Neural cell (in vitro differentiated cells): ENCODE measurements around the gene STYXL2.

ENCODE experiments used
- CTCF ChIP-seq: fragments of 450-650 bp; IDR thresholded peaks from 2 replicates; pipeline ENCODE4 v1.5.1; 2014; ENCODE audit warnings: antibody characterized with exemption, mild to moderate bottlenecking, moderate library complexity; ENCODE audit not compliant: poor library complexity, severe bottlenecking
- EP300 ChIP-seq: fragments of 450-650 bp; conservative IDR thresholded peaks from 2 replicates; pipeline ENCODE4 v1.6.1; 2014; ENCODE audit warnings: antibody characterized with exemption, mild to moderate bottlenecking, moderate library complexity; ENCODE audit not compliant: poor library complexity, severe bottlenecking
- EZH2 ChIP-seq: fragments of 200-600, 300-800 bp; shearing (Covaris generic), sonication (generic); IDR thresholded peaks from 2 replicates; pipeline ENCODE4 v1.6.1; 2014; ENCODE audit warnings: antibody characterized with exemption, low read length, borderline replicate concordance, mild to moderate bottlenecking; ENCODE audit not compliant: insufficient read depth, poor library complexity, severe bottlenecking
- MXI1 ChIP-seq: fragments of 450-650 bp; conservative IDR thresholded peaks from 2 replicates; pipeline ENCODE4 v1.6.1; 2014; ENCODE audit warnings: antibody characterized with exemption, mild to moderate bottlenecking; ENCODE audit not compliant: poor library complexity, severe bottlenecking
- POLR2AphosphoS5 ChIP-seq: IDR thresholded peaks from 2 replicates; pipeline ENCODE4 v1.6.1; 2012
- RAD21 ChIP-seq: fragments of 450-650 bp; conservative IDR thresholded peaks from 2 replicates; pipeline ENCODE4 v1.6.1; 2014; ENCODE audit warnings: antibody characterized with exemption, mild to moderate bottlenecking, moderate library complexity
- TAF1 ChIP-seq: IDR thresholded peaks from 2 replicates; pipeline ENCODE4 v1.6.1; 2012; ENCODE audit warnings: low read depth

GRCh38 chr1:167110586-167110985, 16.7 kb downstream of the STYXL2 start:
- no peak for TF ChIP-seq POLR2AphosphoS5
- no peak for TF ChIP-seq EP300
- TF ChIP-seq CTCF = no peak
- TF ChIP-seq EZH2 = no peak
- no peak for TF ChIP-seq MXI1
- TF ChIP-seq RAD21 = no peak
- no peak for TF ChIP-seq TAF1
